WERI-Rb-1 (cell line): Measurements from ENCODE around the gene INPP5J.

ENCODE experiments used
- DNase-seq: peaks from one replicate; pipeline ENCODE4 v3.0.0-alpha.2; 2020
- H3K27ac ChIP-seq: fragments of 250-450 bp; sonication (Bioruptor Pico); 2 replicates; pipeline ENCODE4 v1.5.1; 2020; ENCODE audit warnings: mild to moderate bottlenecking, moderate library complexity
- H3K27me3 ChIP-seq: fragments of 250-450 bp; sonication (Bioruptor Pico); 2 replicates; pipeline ENCODE4 v1.5.1; 2021; ENCODE audit warnings: mild to moderate bottlenecking, low read depth, moderate library complexity; ENCODE audit not compliant: insufficient read depth, severe bottlenecking
- H3K36me3 ChIP-seq: fragments of 250-450 bp; sonication (Bioruptor Pico); 2 replicates; pipeline ENCODE4 v1.5.1; 2020; ENCODE audit warnings: mild to moderate bottlenecking, moderate library complexity
- H3K4me3 ChIP-seq: 2 replicates; pipeline ENCODE4 v1.5.1; 2011; ENCODE audit warnings: low read depth, mild to moderate bottlenecking, control low read depth, low read length
- H3K9me3 ChIP-seq: fragments of 250-450 bp; sonication (Bioruptor Pico); 2 replicates; pipeline ENCODE4 v1.5.1; 2021; ENCODE audit warnings: mild to moderate bottlenecking, moderate library complexity; ENCODE audit not compliant: severe bottlenecking
- CTCF ChIP-seq: IDR thresholded peaks from 2 replicates; pipeline ENCODE4 v1.5.1; 2011; ENCODE audit warnings: low read depth, mild to moderate bottlenecking, control low read depth, inconsistent platforms, low read length

Gene INPP5J

GRCh38 chr22:31122196-31122531 lies 602 bp upstream of the INPP5J start:
- Histone ChIP-seq H3K36me3 (no peaks in the 10 kb centered on the region), H3K27ac (peak overlapping the region; percentile 76), H3K27me3 (no peaks in the 10 kb centered on the region), H3K4me3 (no peak overlapping the region; the same call in 1 of the 2 replicates), H3K9me3 (no peaks in the 10 kb centered on the region)
- TF ChIP-seq CTCF = no peak
- peak; percentile 62 for DNase-seq

GRCh38 chr22:31123292-31123602 lies 481 bp downstream of the INPP5J start:
- no peak for TF ChIP-seq CTCF
- Histone ChIP-seq H3K36me3 (no peaks in the 10 kb centered on the region; the same call in 1 of the 2 replicates), H3K4me3 (peak overlapping the region; percentile 43), H3K27ac (peak overlapping the region; percentile 76), H3K9me3 (no peaks in the 10 kb centered on the region), H3K27me3 (no peaks in the 10 kb centered on the region)
- DNase-seq = no peak

- DNase-seq = no peak
- Histone ChIP-seq H3K9me3 (no peaks in the 10 kb centered on the region), H3K27me3 (no peaks in the 10 kb centered on the region), H3K27ac (no peak overlapping the region), H3K36me3 (peaks cover 3% of the 10 kb centered on the region; the same call in 1 of the 2 replicates), H3K4me3 (no peak overlapping the region)
- no peak for TF ChIP-seq CTCF
Observed at GRCh38 chr22:31124290-31124689, 1.5 kb downstream of the INPP5J start.

GRCh38 chr22:31124811-31125465 lies 2.2 kb downstream of the INPP5J start:
- Histone ChIP-seq H3K36me3 (peaks cover 3% of the 10 kb centered on the region), H3K4me3 (no peak overlapping the region), H3K27ac (no peak overlapping the region), H3K9me3 (no peaks in the 10 kb centered on the region), H3K27me3 (no peaks in the 10 kb centered on the region)
- no peak for DNase-seq
- no peak for TF ChIP-seq CTCF

GRCh38 chr22:31125521-31126117 lies 2.9 kb downstream of the INPP5J start:
- no peak for TF ChIP-seq CTCF
- Histone ChIP-seq H3K36me3 (peaks cover 3% of the 10 kb centered on the region), H3K27me3 (no peaks in the 10 kb centered on the region), H3K27ac (no peak overlapping the region), H3K9me3 (no peaks in the 10 kb centered on the region), H3K4me3 (no peak overlapping the region)
- DNase-seq = no peak
